ENCODE data around the gene TMEM50B. TPM values are rescaled to one million over a fixed set of nuclear protein-coding genes. Genes with fewer than 3 reads are reported as not detected.

Gene TMEM50B
- total RNA-seq, 2 experiments from 2014 or later, result 38.4 to 40.3 TPM

DNA sequence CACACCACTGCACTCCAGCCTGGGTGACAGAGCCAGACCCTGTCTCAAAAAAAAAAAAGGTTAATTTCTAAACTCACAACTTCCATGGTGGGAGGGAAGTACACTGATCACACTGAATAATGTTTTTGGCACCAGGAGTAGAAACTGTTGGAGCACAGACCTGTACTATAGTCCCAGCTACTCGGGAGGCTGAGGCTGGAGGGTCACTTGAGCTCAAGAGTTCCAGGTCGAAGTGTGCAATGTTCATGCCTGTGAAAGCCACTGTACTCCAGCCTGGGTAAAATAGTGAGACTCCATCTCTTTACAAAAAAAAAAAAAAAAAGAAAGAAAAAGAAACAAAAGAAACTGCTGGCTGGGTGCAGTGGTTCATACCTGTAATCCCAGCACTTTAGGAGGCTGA is 35.3 kb downstream of the TMEM50B start:
- Histone ChIP-seq H3K27me3 (ENCODE audit: control insufficient read depth in 1 of 2, insufficient read depth in 2 of 2, low read length in 2 of 2) (no peaks in the 10 kb centered on the region), H3K4me1 (ENCODE audit: insufficient read depth, low read length) (no peaks in the 10 kb centered on the region), H3K9me3 (ENCODE audit: control insufficient read depth in 1 of 2, insufficient read depth in 1 of 2, low read length in 2 of 2) (no peaks in the 10 kb centered on the region), H3K27ac (ENCODE audit: low read depth in 1 of 2, low read length in 2 of 2) (no peak overlapping the region), H3K36me3 (ENCODE audit: insufficient read depth, low read length) (peaks cover 22% of the 10 kb centered on the region), H3K4me3 (ENCODE audit: low read length) (no peak overlapping the region)
- ATAC-seq (ENCODE audit: poor library complexity), result no peak
- Mint-ChIP-seq H3K4me1 (ENCODE audit: low read depth) (peaks cover 5% of the 10 kb centered on the region), H3K27ac (no peak overlapping the region), H3K36me3 (ENCODE audit: low read depth) (peaks cover 32% of the 10 kb centered on the region), H3K9me3 (no peaks in the 10 kb centered on the region), H3K4me3 (no peak overlapping the region), H3K27me3 (no peaks in the 10 kb centered on the region)
- POLR2A ChIA-PET, result interaction anchor here (1.4 to 4.2 kb wide), 4 partner anchors 35 to 247 kb away, joined by 8 to 30 read pairs (median 10); partner anchors contain the start of gene TMEM50B
- DNase-seq, result no peak
- CTCF ChIA-PET, result interaction anchor here (0.8 to 3.3 kb wide), 12 partner anchors 10 to 443 kb away, joined by 3 to 24 read pairs (median 4); partner anchors contain the start of genes IL10RB and TMEM50B
- intact Hi-C loops (cut with DNase I, micrococcal nuclease), result loop anchor here in 1 of 2 experiments (2.0 to 10.0 kb wide), 5 partner anchors 70 to 612 kb away; partner anchors contain the start of gene IL10RB
- TF ChIP-seq, protein P1, sequence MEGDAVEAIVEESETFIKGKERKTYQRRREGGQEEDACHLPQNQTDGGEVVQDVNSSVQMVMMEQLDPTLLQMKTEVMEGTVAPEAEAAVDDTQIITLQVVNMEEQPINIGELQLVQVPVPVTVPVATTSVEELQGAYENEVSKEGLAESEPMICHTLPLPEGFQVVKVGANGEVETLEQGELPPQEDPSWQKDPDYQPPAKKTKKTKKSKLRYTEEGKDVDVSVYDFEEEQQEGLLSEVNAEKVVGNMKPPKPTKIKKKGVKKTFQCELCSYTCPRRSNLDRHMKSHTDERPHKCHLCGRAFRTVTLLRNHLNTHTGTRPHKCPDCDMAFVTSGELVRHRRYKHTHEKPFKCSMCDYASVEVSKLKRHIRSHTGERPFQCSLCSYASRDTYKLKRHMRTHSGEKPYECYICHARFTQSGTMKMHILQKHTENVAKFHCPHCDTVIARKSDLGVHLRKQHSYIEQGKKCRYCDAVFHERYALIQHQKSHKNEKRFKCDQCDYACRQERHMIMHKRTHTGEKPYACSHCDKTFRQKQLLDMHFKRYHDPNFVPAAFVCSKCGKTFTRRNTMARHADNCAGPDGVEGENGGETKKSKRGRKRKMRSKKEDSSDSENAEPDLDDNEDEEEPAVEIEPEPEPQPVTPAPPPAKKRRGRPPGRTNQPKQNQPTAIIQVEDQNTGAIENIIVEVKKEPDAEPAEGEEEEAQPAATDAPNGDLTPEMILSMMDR (IDR thresholded peaks at IDR 0.05), result no peak

DNA sequence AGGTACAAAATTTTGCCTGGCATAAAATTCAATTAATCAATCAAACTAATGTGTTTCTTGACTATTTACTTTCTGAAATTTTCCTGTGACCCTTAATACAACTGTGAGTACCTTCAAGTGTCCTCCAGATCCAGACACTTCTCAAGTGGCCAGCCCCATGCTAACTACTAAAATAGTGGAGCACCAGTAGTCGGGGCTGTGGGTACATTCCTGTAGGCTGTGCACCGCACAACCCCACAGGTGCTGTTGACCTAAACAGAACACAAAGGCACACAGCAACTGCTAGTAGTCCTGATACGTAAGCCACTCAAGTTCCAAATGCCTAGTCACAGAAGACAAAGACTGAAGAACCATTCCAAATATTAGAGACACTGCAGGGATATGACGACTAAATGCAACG is 36.6 kb downstream of the TMEM50B start:
- no peak overlapping the region for H3K4me3 Mint-ChIP-seq
- Histone ChIP-seq H3K4me1 (ENCODE audit: insufficient read depth, low read length) (no peaks in the 10 kb centered on the region), H3K27me3 (ENCODE audit: control insufficient read depth in 1 of 2, insufficient read depth in 2 of 2, low read length in 2 of 2) (no peaks in the 10 kb centered on the region), H3K27ac (ENCODE audit: low read depth in 1 of 2, low read length in 2 of 2) (no peak overlapping the region), H3K9me3 (ENCODE audit: control insufficient read depth in 1 of 2, insufficient read depth in 1 of 2, low read length in 2 of 2) (no peaks in the 10 kb centered on the region), H3K4me3 (ENCODE audit: low read length) (no peak overlapping the region), H3K36me3 (ENCODE audit: insufficient read depth, low read length) (peaks cover 26% of the 10 kb centered on the region)
- H3K9me3 Mint-ChIP-seq, result no peaks in the 10 kb centered on the region
- POLR2A ChIA-PET, result no interaction called here
- H3K27me3 Mint-ChIP-seq, result no peaks in the 10 kb centered on the region
- H3K4me1 Mint-ChIP-seq (ENCODE audit: low read depth), result peaks cover 5% of the 10 kb centered on the region
- no peak overlapping the region for H3K27ac Mint-ChIP-seq
- TF ChIP-seq, protein P1 (IDR thresholded peaks at IDR 0.05), result no peak
- H3K36me3 Mint-ChIP-seq (ENCODE audit: low read depth), result peaks cover 27% of the 10 kb centered on the region
- intact Hi-C loops (cut with DNase I, micrococcal nuclease), result loop anchor here in 1 of 2 experiments (5.0 to 10.0 kb wide), 4 partner anchors 86 to 611 kb away; partner anchors contain the start of gene IL10RB
- DNase-seq, result no peak
- no peak for ATAC-seq (ENCODE audit: poor library complexity)
- CTCF ChIA-PET, result interaction anchor here (2.5 kb wide), 1 partner anchor 243 kb away, joined by 11 read pairs; no protein-coding TSS in a partner anchor

DNA sequence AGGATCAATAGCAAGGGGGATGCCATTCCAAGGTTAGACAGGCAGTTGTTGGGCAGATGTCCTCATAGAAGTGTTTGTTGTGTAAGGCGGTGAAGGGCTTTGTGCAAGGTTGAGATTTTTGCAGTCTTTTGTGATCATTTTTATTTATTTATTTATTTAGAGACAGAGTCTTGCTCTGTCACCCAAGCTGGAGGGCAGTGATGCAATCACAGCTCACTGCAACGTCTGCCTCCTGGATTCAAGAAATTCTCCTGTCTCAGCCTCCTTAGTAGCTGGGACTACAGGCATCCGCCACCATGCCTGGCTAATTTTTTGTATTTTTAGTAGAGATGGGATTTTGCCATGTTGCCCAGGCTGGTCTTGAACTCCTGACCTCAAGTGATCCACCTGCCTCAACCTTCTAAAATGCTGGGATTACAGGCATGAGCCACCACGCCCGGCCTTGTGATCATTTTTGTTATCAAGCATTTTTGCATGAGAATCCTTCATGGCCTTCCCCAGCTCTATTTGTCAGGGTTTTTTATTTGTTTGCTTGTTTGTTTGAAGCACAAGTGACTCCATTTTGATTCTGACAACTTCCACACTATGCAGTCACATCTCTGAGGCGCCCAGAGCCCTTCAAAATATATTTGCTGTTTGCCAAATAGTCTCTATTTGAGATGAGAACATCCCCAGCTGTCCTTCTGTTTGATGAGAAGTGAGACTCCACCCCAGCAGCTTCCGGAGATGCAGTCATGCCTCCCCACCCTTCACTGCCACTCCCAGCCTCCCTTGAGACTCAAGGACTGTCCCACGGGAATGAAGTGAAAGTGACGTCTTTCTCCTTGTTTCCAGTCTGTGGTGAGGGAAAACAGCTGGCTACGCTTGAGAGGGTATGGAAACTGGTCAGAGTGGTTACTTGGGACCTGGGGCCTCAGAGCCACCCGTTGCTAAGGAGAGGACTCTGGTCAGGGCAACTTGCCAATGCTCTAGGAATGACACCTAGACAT is 38.0 kb downstream of the TMEM50B start:
- Mint-ChIP-seq H3K27ac (no peak overlapping the region), H3K27me3 (no peaks in the 10 kb centered on the region), H3K4me3 (no peak overlapping the region), H3K4me1 (ENCODE audit: low read depth) (peaks cover 5% of the 10 kb centered on the region), H3K36me3 (ENCODE audit: low read depth) (peaks cover 34% of the 10 kb centered on the region), H3K9me3 (no peaks in the 10 kb centered on the region)
- no peak for DNase-seq
- ChIA-PET CTCF (interaction anchor here (0.6 to 1.2 kb wide), 2 partner anchors 39 to 81 kb away, joined by 3 to 5 read pairs; partner anchors contain the start of gene IFNGR2), POLR2A (interaction anchor here (1.2 kb wide), 1 partner anchor 81 kb away, joined by 3 read pairs; no protein-coding TSS in a partner anchor)
- Histone ChIP-seq H3K36me3 (ENCODE audit: insufficient read depth, low read length) (peaks cover 31% of the 10 kb centered on the region), H3K27ac (ENCODE audit: low read depth in 1 of 2, low read length in 2 of 2) (no peak overlapping the region), H3K27me3 (ENCODE audit: control insufficient read depth in 1 of 2, insufficient read depth in 2 of 2, low read length in 2 of 2) (no peaks in the 10 kb centered on the region), H3K9me3 (ENCODE audit: control insufficient read depth in 1 of 2, insufficient read depth in 1 of 2, low read length in 2 of 2) (no peaks in the 10 kb centered on the region), H3K4me1 (ENCODE audit: insufficient read depth, low read length) (no peaks in the 10 kb centered on the region), H3K4me3 (ENCODE audit: low read length) (no peak overlapping the region)
- TF ChIP-seq, protein P1 (IDR thresholded peaks at IDR 0.05), result no peak
- intact Hi-C loops (cut with DNase I, micrococcal nuclease), result loop anchor here in 1 of 2 experiments (5.0 to 10.0 kb wide), 4 partner anchors 84 to 609 kb away; partner anchors contain the start of gene IL10RB
- ATAC-seq (ENCODE audit: poor library complexity), result no peak

Measured in CD4-positive, alpha-beta T cell (primary cell).